SIG-M5 (cell line): ENCODE measurements around the gene TMEM151B.
"Not testable (repeated sequence)": the region's sequence is repeated elsewhere in the genome, so short reads cannot be mapped to it uniquely, and the experiment has no call there.

ENCODE experiments used
- DNase-seq: peaks from one replicate; lab custom pipeline; 2025; lab: John Stamatoyannopoulos, UW

The TMEM151B gene

DNA sequence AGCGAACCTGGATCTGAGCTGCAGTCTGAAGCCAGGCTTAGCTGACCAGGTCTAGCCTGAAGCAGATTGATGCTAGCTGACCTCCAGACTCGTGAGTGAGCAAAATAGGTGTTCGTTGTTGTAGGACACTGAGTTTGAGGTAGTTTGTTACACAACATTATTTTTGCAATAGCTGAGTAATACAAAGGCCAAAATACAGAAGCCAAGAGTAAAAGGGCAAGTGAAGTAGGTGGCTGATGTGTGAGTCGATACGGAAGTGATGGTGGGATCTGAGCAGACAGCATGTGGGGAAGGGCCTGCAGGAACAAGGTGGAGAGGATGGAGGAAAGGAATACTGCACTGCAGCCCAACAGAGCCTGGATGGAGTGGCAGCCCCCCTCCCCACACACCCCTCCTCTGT lies 63.7 kb downstream of the TMEM151B start:
- DNase-seq, result no peak

DNA sequence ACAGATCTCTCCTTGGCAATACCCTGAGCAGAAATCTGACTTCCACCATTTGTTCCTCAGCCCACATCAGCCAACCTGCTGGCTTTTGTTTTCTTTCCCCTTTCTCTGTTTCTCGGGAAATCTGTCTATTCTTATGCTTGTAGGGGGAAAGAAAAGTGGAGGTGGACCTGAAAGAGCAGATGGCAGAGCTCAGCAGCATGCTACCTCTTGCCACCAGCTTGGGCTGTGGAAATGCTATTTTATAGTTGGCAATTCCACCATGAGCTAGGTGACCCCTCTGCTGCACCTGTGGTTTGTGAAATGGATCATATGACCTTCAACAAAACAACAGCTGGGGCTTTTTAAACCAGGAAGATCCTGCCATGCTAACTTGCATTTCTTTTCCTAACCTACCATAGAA lies 65.4 kb downstream of the TMEM151B start:
- DNase-seq, result no peak

DNA sequence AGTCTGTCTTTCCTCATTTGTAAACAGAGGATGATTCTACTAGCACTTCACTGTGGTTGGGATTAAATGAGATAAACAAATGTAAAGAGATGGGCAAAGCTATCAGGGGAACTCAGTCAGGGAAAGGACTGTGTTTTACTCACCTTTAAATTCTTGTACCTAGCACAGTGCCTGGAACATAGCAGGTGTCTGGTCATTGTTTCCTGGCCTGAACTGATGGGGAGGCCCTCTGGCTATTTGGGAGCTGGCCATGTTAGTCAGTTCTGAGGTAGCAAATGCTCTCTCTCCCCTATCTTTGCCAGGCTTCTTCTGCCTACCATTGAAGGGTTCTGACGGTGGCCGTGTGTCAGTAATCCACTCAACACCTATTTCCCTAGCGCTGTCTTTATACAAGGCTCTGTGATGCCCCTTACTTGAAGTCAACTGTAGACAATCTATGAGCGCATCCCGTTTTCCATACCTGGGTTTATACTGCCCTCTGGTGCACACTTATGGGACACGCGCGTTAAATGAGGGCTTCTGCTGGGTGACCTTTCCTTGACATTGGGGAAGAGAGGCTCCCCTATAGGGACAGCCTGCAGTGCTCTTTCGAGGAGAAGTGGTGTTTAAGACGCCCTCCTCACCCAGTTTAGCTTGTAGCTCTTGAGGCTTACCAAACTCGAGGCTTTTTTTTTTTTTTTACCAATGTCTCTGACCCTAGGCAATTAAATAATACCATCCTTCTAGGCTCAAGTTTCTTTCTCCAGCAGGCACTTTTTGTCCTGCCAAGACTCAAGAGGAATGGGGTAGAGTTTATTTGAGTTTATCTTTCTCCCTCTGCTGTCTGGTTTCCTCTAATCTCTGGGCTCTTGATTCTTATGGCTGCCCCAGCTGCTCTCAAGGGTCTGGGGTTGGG lies 68.2 kb downstream of the TMEM151B start:
- no peak for DNase-seq

DNA sequence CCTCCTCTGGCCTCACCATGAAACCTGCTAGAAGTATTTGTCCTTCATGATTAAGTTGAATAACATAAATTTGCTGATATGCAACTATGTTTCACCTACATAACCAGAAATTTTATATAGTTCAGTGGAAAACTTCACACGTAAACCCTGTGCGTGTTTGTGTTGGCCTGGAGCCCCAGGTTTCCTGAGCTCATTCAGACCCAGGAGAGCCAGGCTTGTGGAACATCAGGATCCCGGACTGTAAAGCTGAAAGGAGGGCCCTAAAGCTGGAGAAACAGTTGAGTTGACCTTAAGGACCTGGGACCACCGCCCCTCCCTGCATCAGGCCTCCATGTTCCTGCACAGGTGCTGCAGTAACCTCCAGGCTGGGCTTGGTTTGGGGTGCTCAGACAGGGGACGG lies 69.1 kb downstream of the TMEM151B start:
- no peak for DNase-seq

DNA sequence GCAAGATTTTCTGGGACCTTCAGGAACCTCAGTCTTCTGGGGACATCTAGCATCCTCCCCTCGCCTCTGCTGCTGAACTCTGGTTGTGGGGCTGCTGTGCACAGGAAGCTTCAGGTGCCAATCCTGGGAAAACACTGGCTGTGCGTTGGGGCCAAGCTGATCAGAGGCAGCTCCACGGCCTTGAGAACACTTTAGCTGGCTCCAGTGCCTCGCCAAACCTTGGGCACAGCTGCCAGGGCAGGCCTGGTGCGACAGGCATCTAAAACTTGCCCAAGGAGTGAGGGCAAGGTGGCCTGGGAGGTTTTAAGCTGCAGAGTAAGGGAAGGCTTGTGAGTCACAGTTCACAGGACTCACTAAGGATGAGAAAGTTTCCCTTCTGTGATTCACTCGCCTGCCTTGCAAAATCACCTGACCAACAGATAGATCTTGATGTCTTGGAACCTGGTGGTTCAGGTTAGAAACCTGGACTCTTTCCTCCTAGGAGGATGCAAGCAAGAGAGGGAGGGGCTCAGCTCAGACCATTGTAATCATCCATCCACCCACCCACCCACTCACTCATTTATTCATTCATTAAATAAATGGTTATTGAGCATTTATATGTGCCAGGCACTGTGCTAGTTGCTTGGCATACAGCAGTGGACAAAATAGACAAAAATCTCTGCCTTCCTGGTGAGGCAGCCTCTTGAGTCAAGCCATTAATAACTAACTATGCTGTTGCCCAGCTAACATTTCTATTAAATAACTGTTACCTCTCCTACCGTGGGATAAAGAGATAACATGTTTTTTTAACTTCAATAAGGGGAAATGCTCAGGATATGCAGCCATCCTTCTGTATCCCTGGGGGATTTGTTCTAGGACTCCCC lies 69.7 kb downstream of the TMEM151B start:
- no peak for DNase-seq

DNA sequence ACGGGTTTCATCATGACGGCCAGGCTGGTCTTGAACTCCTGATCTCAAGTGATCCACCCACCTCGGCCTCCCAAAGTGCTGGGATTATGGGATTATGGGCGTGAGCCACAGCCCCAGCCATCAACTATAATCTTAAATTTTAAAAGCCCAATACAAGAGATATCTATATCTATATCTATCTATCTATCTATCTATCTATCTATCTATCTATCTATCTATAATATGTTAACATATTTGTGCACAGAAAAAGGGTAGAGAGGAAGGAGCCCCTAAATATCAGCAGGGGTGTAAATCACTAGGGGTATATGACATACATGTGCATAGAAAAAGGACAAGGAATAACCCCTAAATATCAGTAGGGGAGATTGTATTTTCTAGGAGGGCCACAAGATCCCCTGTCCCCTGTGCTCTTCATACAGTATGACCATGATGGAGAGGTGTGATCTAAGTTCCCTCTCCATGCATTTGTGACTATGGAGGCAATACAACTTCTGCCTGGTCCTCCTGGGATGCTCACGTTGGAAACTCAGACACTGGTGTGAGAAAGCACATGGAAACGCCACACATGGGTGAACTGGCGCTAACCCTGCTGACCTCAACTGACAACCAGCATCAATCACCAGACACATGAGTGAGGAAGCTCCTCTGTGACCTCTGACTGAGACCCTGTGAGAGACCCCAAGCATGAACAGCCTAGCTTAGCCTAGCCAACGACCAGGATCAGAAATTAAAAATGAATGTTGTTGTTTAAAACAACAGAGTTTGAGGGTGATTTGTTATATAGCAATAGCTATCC lies 71.0 kb downstream of the TMEM151B start:
- no peak for DNase-seq

DNA sequence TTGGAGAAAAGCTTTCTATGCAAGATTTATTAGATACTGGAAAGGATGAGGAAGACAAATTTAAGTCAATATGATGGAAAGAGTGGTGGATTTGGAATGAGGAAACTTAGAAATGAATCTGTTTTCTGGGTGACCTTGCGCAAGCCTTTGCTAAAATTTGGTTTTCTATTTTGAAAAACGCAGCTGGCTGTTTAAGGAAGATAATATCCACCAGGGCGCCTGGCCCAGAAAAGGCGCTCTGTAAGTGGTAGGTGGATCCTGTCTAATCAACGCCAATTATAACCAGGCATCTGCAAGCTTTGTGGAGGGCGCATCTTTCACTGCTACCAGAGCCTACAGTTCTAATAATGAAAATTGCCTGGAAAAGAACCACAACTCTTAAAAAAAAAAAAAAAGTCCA lies 71.8 kb downstream of the TMEM151B start:
- DNase-seq, result peak; percentile 22

DNA sequence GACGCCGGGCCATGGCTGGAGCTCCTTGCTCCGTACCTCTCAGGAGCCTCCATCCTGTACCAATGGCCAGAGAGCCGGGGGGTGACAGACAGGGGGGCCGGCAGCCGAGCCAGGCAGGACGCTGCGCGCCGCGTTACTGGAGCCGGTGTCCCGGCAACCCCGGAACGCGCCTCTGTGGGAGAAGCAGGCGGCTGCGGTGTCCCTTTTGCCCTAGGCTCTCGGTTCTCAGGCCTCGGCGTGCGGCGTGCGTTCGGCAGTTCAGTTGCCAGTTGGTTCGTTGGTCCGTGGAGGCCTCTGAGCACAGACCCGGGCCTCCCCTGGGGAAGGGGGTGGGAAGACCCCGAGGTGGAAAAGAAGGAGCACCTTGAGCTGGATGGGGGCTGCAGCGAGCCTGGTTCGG lies 72.2 kb downstream of the TMEM151B start, which contains the start of gene SPATS1:
Gene SPATS1, plus strand, starts transcription at position 162 of the 400 bp plus-strand sequence. CDS start 446 bp downstream, outside the sequence.
- DNase-seq, result no peak

DNA sequence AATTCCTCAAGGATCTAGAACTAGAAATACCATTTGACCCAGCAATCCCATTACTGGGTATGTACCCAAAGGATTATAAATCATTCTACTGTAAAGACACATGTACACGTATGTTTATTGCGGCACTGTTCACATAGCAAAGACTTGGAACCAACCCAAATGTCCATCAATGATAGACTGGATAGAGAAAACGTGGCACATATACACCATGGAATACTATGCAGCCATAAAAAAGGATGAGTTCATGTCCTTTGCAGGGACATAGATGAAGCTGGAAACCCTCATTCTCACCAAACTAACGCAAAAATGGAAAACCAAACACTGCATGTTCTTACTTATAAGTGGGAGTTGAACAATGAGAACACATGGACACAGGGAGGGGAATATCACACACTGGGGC lies 76.6 kb downstream of the TMEM151B start:
- not testable (repeated sequence) for DNase-seq

DNA sequence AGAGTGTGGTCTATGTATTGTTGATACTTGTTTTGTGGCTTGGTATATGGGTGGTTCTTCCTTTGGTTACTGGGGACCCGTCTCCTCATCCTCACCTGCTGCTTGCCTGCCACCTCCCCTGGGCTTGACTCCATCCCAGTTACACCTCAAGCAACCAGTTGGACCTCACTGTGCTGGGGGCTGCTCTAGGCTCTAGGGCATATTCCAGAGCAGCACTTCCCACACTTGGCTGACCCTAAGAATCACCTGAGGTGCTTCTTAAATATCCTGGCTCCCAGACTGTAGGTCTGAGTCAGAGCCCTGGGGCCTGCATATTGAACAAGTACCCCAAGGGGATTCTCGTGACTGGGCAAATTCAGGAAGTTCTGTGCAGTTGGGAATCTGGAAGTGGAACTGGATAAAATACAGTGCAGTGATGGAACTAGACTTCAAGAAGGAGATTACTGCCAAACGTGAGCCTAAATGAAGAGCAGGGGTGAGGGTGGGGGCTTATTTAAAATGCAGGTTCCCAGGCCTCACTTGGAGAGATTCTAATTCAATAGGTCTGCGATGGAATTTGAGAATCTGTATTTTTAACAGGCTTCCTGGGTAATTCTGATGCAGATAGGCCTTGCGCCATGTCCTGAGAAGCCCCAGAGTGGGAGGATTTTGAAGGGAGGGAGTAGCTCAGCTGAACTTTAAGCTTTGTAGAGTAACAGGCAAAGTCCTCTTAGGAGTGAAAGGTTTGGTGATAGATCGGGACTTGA lies 79.8 kb downstream of the TMEM151B start:
- no peak for DNase-seq

DNA sequence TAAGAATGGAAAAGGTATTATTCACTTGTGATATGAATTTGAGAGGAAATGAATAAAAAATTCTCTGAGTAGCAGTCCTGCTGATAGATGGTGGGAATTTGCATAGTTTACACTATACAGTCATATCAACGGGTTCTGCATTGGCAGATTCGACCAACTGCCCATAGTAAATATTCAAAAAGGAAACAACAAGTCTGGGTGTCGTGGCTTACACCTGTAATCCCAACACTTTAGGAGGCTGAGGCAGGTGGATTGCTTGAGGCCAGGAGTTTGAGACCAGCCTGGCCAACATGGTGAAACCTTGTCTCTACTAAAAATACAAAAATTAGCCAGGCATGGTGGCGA lies 80.4 kb downstream of the TMEM151B start:
- DNase-seq, result not testable (repeated sequence)

DNA sequence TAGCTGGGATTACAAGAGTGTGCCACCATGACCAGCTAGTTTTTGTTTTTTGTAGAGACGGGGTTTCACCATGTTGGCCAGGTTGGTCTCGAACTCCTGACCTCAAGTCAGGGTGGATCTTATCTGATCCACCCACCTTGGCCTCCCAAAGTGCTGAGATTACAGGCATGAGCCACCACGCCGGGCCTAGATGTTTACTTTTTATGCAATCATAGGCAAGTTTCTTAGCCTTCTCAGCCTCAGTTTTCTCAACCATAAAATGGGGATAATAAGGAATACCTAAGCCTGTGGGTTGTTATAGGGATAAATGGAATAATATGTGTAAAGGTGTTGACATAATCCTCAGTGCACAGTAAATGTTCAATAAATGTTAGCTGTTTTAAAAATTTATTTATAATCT lies 82.0 kb downstream of the TMEM151B start:
- no peak for DNase-seq

DNA sequence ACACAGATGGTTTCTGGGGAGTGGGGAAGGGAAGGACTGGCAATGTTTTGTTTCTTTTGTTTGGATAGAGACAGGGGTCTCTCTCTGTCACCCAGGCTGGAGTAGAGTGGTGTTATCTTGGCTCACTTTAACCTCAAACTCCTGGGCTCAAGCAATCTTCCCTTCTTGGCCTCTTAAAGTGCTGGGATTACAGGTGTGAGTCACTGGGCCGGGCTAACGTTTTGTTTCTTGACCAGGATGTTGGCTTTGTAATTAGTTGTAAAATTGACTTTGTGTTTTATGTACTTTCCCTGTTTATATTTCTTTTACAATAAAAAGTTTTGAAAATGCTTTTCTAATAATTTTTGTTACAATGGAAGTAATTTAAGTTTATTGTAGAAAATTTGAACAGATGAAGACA lies 83.1 kb downstream of the TMEM151B start:
- DNase-seq, result no peak

DNA sequence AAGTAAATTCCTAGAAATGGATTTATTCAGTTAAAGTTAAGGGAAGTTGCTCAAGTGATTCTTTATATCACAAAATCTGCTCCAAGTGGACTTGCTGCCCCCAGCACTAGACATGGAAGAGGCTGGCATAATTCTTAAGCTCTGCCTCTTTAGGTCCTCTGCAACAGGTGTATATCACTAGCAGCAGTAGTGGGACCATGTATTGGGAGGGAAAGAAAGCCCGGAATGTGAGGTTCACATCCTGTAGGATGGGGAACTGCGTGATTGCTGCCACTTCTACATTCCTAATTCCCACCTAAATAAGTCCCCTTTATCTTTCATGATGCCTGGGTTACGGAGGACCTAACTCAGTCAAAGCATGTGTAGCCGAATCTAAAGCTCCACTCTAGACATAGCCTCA lies 85.4 kb downstream of the TMEM151B start:
- no peak for DNase-seq

DNA sequence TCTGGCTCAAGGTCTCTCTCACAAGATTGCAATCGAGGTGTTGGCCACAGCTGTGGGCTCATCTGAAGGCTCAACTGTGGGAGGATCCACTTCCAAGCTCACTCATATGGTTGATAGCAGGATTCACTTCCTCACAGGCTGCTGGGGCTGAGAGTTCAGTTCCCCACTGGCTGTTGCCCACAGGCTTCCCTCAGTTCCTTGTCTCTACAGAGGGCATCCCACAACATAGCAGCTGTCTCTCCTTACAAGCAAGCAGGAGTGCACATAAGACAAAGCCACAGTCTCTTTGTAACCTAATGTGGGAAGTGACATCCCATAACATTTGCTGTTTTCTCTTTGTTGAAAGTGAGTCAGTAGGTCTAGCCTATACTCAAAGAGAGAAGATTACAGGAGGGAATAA lies 86.2 kb downstream of the TMEM151B start:
- no peak for DNase-seq
